ENCODE results near the gene EIF1B.
A peak's percentile ranks its signal among the peaks of the same experiment; 100 is the strongest.

EIF1B gene

DNA sequence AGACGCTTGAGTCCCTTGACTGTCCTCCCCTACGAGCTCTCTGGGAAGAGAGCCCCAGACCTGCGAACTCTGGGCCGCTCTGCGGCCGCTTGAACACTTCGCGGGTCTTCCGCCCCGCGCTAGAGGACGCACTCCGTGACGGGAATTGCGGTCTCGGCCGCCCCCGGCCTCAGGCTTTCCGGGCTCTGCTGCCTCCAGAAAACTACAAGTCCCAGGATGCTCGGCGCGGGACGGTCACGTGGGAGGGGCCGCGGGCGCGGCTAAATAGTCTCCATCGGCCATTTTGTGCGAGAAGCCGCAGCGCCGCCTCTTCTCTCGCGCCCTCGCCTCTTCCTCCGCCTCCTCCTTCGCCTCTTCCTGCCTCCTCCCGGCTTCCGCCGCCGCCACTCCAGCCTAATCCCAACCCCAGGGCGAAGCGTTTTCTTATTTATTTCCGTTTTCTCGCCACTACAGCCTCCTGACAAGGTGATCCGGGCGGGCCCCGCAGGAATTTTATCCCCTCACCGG, at the start of gene EIF1B:
Gene EIF1B (plus strand): TSS at position 290 of the 507 bp plus-strand sequence. CDS start 235 bp downstream, outside the sequence.
- Histone ChIP-seq H3K27ac (ENCODE audit: low read length) (peak within 1 kb of the TSS; percentile 68), H3K36me3 (replicated peaks; ENCODE audit: low read depth, low read length) (peaks cover 35% of the 10 kb centered on the region), H3K4me3 (ENCODE audit: low read length) (peak within 1 kb of the TSS; percentile 90), H4K20me1 (ENCODE audit: insufficient read depth, low read length) (no peaks in the 10 kb centered on the region), H3K9me3 (ENCODE audit: insufficient read depth, low read length) (no peaks in the 10 kb centered on the region), H3K4me2 (ENCODE audit: low read length) (peak within 1 kb of the TSS; percentile 98), H3K27me3 (ENCODE audit: low read depth, low read length) (no peaks in the 10 kb centered on the region), H3K79me2 (ENCODE audit: low read length) (peaks cover 19% of the 10 kb centered on the region), H2AFZ (ENCODE audit: low read depth, low read length) (peak within 1 kb of the TSS; percentile 95), H3K9ac (ENCODE audit: low read length) (peak within 1 kb of the TSS; percentile 97), H3K4me1 (ENCODE audit: low read length) (peaks cover 22% of the 10 kb centered on the region)
- TF ChIP-seq, protein P1, sequence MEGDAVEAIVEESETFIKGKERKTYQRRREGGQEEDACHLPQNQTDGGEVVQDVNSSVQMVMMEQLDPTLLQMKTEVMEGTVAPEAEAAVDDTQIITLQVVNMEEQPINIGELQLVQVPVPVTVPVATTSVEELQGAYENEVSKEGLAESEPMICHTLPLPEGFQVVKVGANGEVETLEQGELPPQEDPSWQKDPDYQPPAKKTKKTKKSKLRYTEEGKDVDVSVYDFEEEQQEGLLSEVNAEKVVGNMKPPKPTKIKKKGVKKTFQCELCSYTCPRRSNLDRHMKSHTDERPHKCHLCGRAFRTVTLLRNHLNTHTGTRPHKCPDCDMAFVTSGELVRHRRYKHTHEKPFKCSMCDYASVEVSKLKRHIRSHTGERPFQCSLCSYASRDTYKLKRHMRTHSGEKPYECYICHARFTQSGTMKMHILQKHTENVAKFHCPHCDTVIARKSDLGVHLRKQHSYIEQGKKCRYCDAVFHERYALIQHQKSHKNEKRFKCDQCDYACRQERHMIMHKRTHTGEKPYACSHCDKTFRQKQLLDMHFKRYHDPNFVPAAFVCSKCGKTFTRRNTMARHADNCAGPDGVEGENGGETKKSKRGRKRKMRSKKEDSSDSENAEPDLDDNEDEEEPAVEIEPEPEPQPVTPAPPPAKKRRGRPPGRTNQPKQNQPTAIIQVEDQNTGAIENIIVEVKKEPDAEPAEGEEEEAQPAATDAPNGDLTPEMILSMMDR (IDR thresholded peaks at IDR 0.05; ENCODE audit: low read depth, low read length), result peak; percentile 92
- no peak for TF ChIP-seq EZH2phosphoT487 (IDR thresholded peaks at IDR 0.05; ENCODE audit: low read depth)

DNA sequence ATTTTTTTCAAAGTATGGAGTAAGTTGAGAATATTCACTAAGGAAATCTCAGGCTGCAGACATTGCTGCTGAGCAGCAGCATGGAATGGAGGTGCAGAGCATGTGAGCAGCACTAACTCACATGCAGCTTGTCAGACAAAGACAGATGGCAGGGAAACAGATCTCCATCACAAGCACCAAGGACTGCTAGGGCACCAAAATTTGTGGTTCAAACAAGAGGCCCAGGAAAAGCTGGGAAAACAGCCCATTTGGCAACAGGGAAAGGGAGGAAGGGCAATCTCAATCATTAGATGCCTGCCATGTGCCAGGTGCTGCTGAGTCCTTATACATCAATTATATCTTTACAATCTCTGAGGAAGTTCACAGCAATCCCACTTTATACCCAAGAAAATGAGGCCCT, 47.2 kb upstream of the EIF1B start:
- no peak overlapping the region for H2AFZ ChIP-seq (ENCODE audit: low read depth, low read length)
- no peaks in the 10 kb centered on the region for H3K27me3 ChIP-seq (ENCODE audit: low read depth, low read length)
- no peaks in the 10 kb centered on the region for H4K20me1 ChIP-seq (ENCODE audit: insufficient read depth, low read length)
- TF ChIP-seq EZH2phosphoT487 (IDR thresholded peaks at IDR 0.05; ENCODE audit: low read depth), result no peak
- TF ChIP-seq, protein P1 (IDR thresholded peaks at IDR 0.05; ENCODE audit: low read depth, low read length), result no peak
- no peak overlapping the region for H3K4me2 ChIP-seq (ENCODE audit: low read length)
- no peaks in the 10 kb centered on the region for H3K9me3 ChIP-seq (ENCODE audit: insufficient read depth, low read length)
- H3K79me2 ChIP-seq (ENCODE audit: low read length), result no peaks in the 10 kb centered on the region
- no peak overlapping the region for H3K4me3 ChIP-seq (ENCODE audit: low read length)
- no peaks in the 10 kb centered on the region for H3K4me1 ChIP-seq (ENCODE audit: low read length)
- H3K36me3 ChIP-seq (replicated peaks; ENCODE audit: low read depth, low read length), result no peaks in the 10 kb centered on the region
- H3K9ac ChIP-seq (ENCODE audit: low read length), result no peak overlapping the region
- no peak overlapping the region for H3K27ac ChIP-seq (ENCODE audit: low read length)

DNA sequence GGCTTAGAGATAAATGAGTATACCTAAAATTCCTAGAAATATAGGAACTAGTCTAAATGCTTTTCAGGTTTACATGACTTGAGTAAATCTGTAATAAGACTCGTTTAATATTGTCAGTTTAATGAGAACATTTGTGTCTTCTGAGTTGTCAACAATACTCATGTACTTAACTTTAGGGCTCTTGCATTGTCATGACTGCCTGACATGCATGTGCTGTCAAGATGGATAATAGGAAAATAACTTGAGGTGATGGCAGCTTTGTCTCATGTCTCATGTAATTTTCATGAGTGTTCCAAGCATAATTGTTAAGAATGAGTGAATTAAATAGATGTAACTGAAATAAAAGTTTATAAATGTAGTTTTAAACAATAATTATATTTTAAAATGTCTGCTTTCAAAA, 45.1 kb upstream of the EIF1B start:
- Histone ChIP-seq H3K4me2 (ENCODE audit: low read length) (no peak overlapping the region), H3K79me2 (ENCODE audit: low read length) (no peaks in the 10 kb centered on the region), H3K27ac (ENCODE audit: low read length) (no peak overlapping the region), H3K9ac (ENCODE audit: low read length) (no peak overlapping the region), H3K9me3 (ENCODE audit: insufficient read depth, low read length) (no peaks in the 10 kb centered on the region), H3K36me3 (replicated peaks; ENCODE audit: low read depth, low read length) (no peaks in the 10 kb centered on the region), H4K20me1 (ENCODE audit: insufficient read depth, low read length) (no peaks in the 10 kb centered on the region), H2AFZ (ENCODE audit: low read depth, low read length) (no peak overlapping the region), H3K4me1 (ENCODE audit: low read length) (no peaks in the 10 kb centered on the region), H3K27me3 (ENCODE audit: low read depth, low read length) (0 out of 2 replicates have a peak, but pooled peaks cover 11% of the 10 kb centered on the region), H3K4me3 (ENCODE audit: low read length) (no peak overlapping the region)
- TF ChIP-seq, protein P1 (IDR thresholded peaks at IDR 0.05; ENCODE audit: low read depth, low read length), result no peak
- TF ChIP-seq EZH2phosphoT487 (IDR thresholded peaks at IDR 0.05; ENCODE audit: low read depth), result no peak

DNA sequence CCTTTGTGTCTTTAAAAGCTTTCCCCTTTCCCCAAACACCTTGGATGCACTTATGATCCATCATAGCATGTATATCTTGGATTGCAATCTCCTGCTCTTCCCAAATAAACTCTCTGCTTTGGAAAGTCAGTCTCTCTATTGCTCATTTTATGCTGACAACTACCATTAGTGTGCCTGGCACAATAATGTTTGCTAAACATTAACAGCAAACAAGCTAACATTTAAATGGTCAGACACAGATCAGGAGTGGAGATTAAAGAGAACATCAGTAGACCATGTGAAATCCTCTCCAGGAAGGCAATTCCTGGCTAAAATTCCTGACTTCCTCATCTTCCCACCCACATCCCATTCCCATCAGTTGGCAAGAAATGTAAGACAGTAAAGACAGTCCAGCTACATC, 44.3 kb upstream of the EIF1B start:
- H3K4me1 ChIP-seq (ENCODE audit: low read length), result no peaks in the 10 kb centered on the region
- H3K27me3 ChIP-seq (ENCODE audit: low read depth, low read length), result 0 out of 2 replicates have a peak, but pooled peaks cover 11% of the 10 kb centered on the region
- H3K9me3 ChIP-seq (ENCODE audit: insufficient read depth, low read length), result no peaks in the 10 kb centered on the region
- H3K9ac ChIP-seq (ENCODE audit: low read length), result no peak overlapping the region
- H3K4me2 ChIP-seq (ENCODE audit: low read length), result no peak overlapping the region
- no peak overlapping the region for H3K27ac ChIP-seq (ENCODE audit: low read length)
- TF ChIP-seq EZH2phosphoT487 (IDR thresholded peaks at IDR 0.05; ENCODE audit: low read depth), result no peak
- TF ChIP-seq, protein P1 (IDR thresholded peaks at IDR 0.05; ENCODE audit: low read depth, low read length), result no peak
- H3K79me2 ChIP-seq (ENCODE audit: low read length), result no peaks in the 10 kb centered on the region
- no peak overlapping the region for H2AFZ ChIP-seq (ENCODE audit: low read depth, low read length)
- H3K36me3 ChIP-seq (replicated peaks; ENCODE audit: low read depth, low read length), result no peaks in the 10 kb centered on the region
- H3K4me3 ChIP-seq (ENCODE audit: low read length), result no peak overlapping the region
- no peaks in the 10 kb centered on the region for H4K20me1 ChIP-seq (ENCODE audit: insufficient read depth, low read length)
